ENCODE measurements around the gene IGSF9B.
A peak's percentile ranks its signal among the peaks of the same experiment; 100 is the strongest.

The IGSF9B gene

DNA sequence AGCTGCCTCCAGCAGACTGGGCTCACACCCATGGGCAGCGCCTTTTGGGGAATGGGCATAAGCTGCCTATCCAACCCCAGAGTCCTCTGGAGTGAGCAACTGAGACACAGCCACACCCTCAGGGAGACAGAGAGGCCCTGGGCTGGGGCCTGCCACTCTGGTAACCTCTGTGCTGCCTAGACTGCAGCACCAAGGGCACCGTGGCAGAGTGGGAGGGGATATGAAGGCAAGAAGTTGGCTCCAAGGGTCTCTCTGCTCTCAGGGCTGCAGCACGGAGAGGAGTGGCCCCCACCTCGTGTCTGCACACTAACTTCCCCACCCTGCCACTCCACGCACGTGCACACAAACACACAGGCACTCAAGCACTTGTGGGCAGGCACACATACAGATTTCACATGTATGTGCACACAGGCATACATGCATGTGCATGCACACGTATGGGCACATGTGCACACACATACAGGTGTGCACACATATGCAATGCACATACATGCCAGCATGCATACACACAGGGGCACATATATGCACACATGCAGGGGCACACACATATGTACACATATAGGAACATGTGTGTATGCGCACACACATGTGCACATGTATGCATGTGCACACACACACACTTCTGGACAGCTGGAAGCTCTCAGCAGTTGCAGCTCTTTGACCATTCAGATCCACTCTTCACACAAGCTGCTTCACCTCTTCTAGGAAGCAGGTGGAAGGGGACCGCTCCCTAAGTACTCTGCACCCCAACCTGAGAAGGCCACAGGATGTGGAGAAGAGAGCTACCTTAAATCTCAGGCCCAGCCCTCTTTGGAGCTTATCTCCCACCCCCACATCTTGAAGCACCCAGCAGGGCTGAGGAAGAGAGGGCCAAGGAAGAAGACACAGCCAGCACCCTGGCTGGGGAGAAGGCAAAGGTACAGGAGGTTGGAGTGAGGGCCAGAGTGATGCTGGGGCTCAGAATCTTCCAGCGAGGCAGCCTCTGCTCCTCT lies 4.3 kb downstream of the IGSF9B start:
- DNase-seq, result no peak

DNA sequence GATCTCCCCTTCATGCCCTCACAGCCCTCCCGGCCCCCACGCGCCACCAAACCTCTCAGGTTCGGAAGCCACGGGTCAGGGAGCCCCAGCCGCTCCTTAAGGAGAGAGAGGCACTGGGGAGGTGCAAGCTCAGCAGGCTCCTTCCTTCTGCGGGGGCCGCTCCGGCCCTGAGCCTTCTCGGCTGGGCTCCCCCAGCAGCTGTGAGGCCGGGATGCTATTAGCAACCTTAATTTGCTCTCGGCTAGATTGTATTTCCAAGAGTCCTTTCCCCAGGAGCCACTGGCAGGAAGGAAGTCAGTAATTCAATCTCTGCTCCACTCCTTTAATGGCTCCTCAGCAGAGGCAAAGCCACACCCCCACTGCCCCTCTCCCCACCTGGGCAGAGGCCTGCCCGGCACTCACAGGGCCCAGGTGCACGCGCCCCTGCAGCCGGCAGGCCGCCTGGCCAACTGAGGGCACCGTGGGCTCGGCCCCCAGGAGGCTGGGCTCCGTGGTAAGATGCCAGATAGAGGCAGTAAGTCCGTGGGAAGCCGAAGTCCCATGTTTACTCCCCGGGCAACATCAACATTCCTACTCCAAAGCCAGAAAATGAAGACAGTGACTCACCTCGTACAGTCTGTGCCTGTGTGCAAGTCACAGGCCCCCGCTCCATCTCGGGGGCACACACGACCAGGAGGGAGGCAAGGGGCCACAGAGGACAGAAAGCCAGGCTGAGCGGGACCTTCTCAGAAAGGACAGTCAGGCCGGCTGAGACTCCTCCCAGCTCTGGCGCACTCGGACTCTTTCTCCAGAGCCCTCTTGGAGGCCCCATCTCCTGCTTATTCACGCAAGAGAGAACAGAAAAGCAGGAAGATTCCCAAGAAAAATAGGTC lies 5.2 kb downstream of the IGSF9B start:
- DNase-seq, result no peak

DNA sequence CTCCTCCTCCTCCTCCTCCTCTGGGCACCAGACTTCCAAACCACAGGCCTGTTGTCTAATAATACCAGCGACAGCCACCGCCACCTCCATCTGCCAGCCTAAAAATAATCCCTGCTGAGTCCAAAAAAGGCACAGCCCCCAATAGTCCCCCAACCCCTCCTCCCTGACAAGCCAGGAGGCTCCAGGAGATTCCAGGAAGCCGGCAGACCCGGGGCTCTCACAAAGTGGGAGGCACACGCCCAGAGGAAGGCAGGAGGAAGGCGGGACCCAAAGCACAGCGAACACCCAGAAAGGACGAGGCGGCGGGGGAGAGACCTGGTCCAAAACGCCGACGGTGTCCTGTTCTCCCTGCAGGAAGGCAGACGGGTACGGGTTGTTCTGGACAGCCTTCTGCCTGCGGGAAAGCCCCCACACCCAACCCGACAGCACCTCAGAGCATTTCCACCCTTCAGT lies 5.9 kb downstream of the IGSF9B start:
- peak; percentile 80 for DNase-seq

DNA sequence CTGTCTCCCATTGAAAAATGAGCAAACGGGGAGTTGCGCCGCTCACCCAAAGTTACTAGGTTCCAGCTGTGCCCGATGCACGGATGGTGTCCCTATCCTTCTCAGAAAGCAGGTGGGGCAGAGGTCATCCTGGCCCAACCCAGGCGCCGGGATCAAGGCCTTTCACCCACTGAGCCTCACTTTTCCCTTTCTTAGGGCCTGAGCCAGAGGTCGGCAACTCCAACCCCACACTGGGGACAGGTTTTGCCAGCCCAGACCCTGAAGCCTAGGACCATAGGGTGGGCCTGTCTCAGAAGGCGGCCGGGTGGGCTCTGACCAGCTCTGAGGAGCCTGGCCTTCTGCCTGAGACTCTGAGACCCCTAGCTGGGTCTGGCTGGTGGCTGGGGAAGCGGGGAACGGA lies 6.3 kb downstream of the IGSF9B start:
- no peak for DNase-seq

DNA sequence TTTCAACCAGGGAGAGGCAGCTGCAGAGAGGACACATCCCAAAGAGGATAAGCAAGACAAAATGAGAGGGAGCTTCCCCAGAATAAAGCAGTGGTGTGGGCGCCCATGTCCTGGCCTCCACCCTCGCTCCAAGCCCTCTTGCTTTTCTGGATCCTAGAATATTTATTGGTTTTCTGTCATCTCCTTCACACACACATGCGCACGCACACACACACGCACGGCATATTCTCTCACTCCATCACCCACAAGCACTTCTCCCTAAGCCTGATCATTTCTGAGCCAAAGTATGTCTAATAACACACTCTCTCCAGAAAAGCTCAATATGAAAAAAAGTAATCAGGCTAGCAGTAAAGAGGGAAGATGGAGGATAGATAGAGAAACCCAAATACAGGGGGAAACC lies 7.6 kb downstream of the IGSF9B start:
- no peak for DNase-seq

DNA sequence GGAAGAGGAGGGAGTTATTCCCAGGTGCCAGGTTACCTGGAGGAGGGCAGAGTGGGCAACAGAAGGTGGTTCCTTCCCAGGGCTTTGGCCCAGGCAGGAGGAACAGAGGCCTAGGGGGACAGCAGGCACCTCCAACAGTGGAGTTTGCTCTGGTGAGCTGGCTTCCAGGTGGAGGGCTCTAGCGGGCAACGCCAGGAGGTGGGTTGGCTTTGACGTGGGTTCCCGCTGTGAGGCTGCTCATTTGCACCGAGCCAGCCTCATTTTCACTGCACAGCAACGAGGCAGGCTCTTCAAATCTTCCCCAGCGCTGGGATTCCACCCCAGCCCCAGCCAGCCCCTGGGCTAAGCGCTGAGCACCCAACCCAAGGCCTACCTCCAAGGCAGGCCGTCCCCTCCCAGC lies 8.1 kb downstream of the IGSF9B start:
- no peak for DNase-seq

DNA sequence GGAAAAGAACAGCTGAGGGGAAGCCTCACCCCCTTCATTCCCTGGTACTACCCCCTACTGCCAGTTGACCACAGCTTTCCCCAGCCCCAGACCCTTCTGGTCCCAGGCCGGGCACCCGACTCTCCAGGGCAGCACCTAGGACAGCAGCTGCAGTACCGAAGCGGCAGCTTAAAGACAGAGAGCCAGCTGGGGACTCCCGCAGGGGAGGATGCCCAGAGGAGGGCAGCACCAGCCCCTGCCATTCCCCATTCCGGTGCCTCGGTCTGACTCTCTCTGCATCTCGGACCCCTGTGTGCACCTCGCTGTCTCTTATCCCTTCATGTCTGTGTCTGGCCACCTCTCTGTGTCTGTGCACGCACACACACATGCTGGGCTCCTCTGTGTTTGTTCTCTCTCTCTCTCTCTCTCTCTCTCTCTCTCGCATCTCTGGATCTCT lies 9.4 kb downstream of the IGSF9B start:
- DNase-seq, result peak; percentile 59

DNA sequence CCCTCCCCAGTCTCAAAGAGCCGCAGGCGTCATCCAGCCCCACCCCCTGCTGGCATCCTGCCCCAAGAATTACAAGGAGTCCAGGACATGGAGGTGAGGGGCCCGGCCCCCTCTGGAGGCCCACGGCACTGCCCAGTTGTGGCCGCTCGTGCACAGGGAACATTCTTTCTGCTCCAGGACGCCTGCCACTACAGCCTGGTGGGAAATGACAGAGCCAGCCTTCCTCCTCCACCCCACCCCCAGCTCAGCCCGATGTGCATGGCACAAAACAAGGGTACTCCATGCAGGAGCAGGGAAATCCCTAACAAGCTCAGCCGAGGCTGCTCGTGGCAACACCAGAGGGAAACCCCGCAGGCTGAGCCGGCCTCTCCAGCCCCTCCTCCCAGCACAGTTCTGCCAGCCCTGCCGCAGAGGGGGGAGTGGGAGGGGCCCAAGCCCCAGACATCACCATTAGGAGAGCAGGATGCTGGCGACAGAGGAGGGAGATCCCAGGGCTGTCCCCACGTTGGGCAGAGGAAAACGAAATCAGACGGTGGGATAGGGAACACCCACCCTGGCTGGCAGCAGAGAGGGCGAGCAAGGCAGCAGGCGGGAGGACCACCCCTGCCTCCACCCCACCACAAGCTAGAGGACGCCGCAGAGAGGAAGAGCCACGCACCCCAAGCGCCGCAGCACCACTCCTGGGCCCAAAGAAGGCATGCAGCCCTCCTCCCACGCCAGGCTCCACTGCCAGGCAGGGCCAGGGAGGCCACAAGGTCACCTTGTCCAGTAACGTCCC lies 10.0 kb downstream of the IGSF9B start:
- no peak for DNase-seq

DNA sequence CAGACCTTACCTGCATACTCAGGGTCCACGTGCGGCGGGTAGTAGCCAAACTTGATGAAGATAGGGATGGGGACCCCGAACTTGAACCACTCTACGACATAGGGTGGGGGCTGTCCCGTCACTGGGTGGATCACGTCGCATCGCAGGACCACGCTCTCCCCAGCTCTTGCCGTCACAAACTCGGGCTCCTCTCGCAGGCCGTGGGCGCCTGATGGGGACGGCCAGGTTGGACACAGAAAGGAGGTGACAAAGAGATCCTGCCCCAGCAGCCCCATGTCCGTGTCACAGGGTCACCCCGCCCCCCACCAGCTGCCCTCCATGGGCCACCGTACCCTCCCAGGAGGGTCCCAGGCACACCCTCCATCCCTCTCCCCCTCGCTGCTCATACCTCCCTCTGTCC lies 10.7 kb downstream of the IGSF9B start:
- DNase-seq, result no peak

DNA sequence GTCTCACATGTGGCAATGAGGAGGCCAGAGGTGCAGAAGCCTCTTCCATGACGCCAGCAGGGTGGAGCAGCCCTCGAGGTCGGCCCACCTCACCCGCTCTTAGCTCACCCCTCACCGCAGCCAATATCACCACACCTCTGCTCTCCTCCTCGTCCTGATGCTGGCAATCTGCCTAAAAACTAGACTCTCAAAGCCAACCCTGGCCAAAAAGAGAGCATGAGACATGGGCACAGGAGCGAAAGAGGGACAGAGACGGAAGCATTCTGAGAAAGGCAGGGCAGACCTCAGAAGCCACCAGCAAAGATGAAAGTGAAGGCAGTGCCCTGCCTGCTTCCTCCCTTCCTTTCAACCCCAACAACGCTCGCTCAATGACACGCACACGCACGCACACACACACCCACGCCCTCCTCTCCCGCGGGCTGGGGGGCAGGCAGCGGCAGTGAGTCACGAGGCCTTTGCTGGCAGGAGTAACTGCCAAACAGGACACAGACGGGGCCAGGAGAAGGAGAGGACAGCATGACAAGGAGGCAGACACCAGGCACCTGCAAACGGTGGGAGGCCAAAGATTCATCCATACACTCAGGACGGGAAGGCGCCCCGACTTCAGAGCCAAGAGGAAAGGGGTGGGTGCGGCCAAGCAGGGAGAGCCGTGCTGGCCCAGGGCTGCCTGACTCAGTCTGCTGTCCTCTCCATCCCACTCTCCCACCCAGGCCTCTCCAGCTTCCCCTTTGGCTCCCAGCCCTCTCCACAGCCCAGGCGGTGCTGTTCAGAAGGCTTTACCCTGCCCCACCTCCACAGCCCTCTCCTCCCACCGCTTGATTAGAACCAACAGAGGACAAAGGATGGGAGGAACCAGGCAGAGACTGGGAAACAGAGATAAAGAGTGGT lies 11.4 kb downstream of the IGSF9B start:
- no peak for DNase-seq

DNA sequence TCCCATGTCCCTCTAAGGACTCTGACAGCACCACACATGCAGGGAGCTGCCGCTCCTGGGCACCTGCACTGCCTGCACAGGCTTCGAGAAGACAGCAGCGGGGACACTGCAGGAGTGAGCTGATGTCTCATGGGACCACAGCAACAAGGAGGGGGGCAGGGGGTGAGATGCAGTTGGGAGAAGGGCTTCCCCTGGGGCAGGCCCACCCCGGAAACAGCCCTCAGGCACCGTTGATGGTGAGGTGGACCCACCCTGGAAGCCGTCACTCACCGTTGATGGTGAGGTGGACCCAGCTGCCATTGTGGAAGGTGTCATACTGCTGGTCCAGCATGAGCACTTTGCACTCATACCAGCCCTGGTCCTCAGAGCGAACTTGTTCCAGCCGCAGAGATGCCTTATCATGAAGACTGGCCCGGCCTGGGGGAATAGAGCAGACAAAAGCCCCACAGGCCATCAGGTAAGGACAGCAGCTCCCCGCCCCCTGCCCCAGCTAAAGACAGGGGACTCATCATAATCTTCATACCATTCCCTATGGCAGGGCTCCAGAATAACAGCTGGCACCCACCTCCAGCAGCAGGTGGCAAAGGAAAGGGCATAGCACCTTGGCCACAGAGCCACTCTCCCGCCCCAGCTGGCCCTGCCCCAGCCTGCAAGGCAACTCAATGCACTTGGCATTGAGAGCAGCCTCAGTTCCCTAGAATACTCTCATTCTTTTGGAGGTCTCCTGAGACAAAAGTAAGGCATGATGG lies 12.6 kb downstream of the IGSF9B start:
- no peak for DNase-seq

DNA sequence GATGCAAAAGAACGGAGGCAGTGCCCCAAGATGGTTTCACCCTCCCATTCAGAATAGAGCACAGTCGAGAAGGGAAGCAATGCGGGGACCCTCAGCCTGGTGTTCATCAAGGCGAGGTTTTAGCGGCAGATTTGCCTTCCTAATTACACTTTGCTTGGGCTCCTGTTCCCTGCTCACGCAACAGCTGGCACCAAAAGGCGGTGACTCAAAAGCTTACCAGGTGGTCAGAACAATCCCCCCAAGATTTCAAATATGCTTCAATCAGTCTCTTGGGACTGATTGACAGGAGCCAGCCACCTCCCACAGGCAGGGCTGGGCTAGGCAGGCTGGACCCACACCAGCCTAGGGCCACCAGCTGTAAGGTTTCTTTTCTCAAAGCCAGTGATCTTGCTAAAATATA lies 14.2 kb downstream of the IGSF9B start:
- peak; percentile 90 for DNase-seq

DNA sequence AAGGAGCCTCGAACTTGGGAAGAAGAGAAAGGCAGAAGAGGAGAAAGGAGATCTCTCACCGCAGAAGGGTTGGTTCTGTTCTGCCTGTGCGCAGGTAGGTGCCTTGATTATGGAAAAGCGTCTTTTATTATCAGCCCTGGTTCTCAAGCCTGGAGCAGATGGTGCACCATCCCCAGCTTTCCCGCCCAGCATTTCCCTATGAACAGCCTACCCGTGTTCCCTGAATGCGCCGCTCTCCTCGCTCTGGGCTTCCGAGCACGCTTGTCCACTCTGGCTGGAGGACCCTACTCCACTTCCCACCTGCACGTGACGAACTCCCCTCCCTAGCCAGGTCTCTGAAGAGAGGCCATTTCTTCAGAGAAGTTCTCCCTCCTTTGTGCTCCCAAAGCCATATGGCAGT lies 15.2 kb downstream of the IGSF9B start:
- DNase-seq, result peak; percentile 64

DNA sequence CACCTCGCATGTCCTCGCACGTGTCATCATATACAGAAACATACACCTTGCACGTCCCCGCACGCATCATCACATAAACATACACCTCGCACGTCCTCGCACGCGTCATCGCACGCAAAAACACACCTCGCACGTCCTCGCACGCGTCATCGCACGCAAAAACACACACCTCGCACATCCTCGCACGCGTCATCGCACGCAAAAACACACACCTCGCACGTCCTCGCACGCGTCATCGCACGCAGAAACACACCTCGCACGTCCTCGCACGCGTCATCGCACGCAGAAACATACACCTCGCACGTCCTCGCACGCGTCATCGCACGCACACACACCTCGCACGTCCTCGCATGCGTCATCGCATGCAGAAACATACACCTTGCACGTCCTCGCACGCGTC lies 16.7 kb downstream of the IGSF9B start:
- no peak for DNase-seq

DNA sequence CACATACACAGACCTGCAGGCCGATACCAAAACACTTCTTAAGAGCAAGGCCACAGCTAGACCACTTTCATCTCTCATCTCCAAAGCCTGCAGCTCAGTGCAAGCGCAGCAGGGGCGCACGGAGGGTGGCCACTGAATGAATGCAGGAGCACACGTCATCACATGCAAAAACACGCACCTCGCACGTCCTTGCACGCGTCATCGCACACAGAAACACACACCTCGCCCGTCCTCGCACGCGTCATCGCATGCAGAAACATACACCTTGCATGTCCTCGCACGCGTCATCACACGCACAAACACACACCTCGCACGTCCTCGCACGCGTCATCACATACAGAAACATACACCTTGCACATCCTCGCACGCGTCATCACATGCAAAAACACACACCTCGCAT lies 17.2 kb downstream of the IGSF9B start:
- DNase-seq, result no peak

DNA sequence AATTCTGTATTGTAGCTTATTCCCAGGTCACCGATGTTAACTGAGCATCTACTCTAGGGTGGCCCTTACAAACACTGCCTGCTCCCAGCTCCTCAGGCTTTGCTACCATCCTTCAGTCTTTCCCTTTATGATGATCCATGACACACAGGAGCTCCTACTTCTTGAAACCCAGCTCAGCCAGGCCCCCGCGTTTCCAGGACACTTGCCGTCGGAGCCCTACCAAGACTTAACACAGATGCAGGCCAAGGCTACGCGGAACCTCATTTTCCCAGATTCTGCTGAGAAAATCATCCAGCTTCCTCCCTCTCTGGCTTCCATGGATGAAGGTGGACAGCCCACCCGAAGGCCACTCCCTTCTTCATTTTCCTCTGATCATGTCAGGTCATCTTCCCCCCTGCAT lies 18.6 kb downstream of the IGSF9B start:
- DNase-seq, result no peak

DNA sequence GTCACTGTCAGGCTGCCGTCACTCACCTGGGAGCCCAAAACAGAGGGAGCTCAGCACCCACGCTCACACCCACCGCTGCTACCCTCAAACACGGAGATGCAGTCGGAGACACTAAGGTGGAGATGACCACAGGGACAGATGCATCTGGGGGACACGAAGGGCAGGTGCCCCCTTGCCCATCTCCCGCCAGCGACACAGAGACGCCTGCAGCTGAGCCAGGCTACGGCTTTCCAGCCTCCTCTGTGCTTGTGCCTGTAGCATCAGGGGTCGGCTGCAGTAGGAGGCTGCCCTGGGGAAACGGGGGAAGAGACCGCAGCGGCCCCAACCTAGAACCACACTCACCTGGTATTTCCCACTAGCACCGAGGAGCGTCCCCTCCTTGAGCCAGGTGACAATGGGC lies 19.3 kb downstream of the IGSF9B start:
- no peak for DNase-seq

DNA sequence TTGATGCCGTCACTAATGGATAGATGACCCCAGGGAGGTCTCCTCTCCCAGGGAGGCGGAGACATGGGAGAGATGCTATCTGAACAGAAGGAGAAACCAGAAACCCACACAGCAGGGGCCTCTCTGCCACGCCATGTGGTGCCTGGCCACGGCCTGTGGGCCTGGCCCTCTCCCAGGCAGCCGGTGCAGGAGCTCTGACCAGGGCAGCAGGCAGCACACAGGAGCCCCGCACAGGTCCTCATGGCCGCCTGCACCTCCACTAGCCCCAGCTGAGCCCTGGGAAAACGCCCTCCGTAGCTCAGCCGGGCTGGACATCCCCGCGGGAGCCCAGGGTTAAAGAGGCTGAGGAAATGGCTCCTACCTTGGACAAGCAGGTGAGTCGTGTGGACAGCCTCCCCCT lies 19.8 kb downstream of the IGSF9B start:
- no peak for DNase-seq

DNA sequence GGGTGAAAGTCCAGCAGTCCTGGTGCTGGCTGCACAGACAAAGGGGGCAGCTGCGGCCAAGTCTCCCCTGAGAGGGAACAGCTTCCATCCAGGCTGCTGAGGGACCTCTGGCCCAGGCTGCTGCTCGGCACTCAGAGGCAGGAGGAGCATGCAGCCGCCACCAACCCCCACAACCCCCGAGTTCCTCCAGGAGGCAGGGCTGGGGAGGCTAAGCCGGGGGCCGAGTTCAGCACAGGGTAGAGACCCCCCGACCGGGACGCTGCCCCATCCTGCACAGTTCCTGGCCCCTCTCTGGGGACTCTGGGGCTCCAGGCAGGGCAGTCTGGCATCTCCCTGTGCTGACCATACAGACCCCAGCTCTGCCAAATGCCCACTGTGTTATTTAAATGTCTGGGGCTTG lies 20.2 kb downstream of the IGSF9B start:
- DNase-seq, result no peak

DNA sequence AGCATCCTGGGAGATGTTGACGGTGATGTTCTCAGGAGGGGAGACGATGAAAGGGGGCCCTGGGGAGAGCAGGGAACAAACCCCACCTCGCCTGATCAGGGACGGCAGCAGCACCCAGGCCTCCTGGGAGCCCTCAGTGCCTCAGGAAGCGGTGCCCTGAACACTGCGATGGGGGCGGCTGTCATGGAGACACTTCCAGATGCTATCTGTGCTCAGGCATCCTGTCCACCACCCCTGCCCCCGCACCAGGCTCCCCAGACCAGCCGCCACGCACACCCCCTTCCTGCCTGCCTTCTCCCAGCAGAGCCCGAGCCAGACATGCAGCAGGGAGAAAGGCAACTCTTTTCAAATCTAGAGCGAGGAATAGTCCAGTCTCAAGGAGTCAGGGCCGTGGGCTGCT lies 20.6 kb downstream of the IGSF9B start:
- DNase-seq, result no peak

DNA sequence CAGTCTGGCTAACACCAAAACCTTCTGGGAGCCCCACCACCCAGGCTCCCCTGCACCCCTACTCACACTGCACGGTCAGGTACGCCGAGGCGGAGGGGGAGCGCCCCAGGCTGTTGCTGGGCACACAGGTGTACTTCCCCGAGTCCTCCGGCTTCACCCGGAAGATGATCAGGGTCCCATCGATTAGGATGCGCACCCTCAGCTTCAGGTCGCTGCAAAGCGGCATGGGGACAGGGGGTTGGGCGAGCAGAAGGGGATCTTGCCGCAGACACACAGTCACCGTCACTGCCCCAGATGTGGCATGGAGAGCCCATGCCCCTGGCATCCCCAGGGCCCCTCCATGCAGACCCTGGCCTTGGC lies 21.2 kb downstream of the IGSF9B start:
- DNase-seq, result no peak
